ENCODE data around the gene UTF1.
"Not testable (repeated sequence)": the region's sequence is repeated elsewhere in the genome, so short reads cannot be mapped to it uniquely, and the experiment has no call there.

UTF1 gene

GRCh38 chr10:133229265-133230043 lies 563 bp upstream of the UTF1 start:
- Histone ChIP-seq H3K9me3 (ENCODE audit: control insufficient read depth in 1 of 2, low read length in 2 of 2) (no peaks in the 10 kb centered on the region), H3K27me3 (ENCODE audit: control insufficient read depth in 1 of 2, insufficient read depth in 2 of 2, low read length in 2 of 2) (peaks cover 24 to 30% of the 10 kb centered on the region in 2 donors), H3K27ac (ENCODE audit: low read depth, low read length) (no peak overlapping the region), H3K36me3 (ENCODE audit: control insufficient read depth in 1 of 2, insufficient read depth in 2 of 2, low read length in 2 of 2) (no peaks in the 10 kb centered on the region), H3K4me1 (ENCODE audit: control insufficient read depth in 1 of 2, insufficient read depth in 2 of 2, low read length in 2 of 2) (no peaks in the 10 kb centered on the region), H3K4me3 (ENCODE audit: low read depth in 1 of 2, low read length in 2 of 2) (no peak overlapping the region), H3K9ac (ENCODE audit: low read depth in 1 of 2, low read length in 2 of 2) (no peak overlapping the region)

GRCh38 chr10:133230387-133231195 lies 574 bp downstream of the UTF1 start:
- Histone ChIP-seq H3K9me3 (ENCODE audit: control insufficient read depth in 1 of 2, low read length in 2 of 2) (no peaks in the 10 kb centered on the region), H3K9ac (ENCODE audit: low read depth in 1 of 2, low read length in 2 of 2) (no peak overlapping the region), H3K4me3 (ENCODE audit: low read depth in 1 of 2, low read length in 2 of 2) (no peak overlapping the region), H3K36me3 (ENCODE audit: control insufficient read depth in 1 of 2, insufficient read depth in 2 of 2, low read length in 2 of 2) (no peaks in the 10 kb centered on the region), H3K27ac (ENCODE audit: low read depth, low read length) (no peak overlapping the region), H3K27me3 (ENCODE audit: control insufficient read depth in 1 of 2, insufficient read depth in 2 of 2, low read length in 2 of 2) (peaks cover 24 to 30% of the 10 kb centered on the region in 2 donors), H3K4me1 (ENCODE audit: control insufficient read depth in 1 of 2, insufficient read depth in 2 of 2, low read length in 2 of 2) (no peaks in the 10 kb centered on the region)

GRCh38 chr10:133231244-133231945 lies 1.4 kb downstream of the UTF1 start:
- H3K9me3 ChIP-seq (ENCODE audit: control insufficient read depth in 1 of 2, low read length in 2 of 2): no peaks in the 10 kb centered on the region
- peaks cover 24 to 33% of the 10 kb centered on the region in 2 donors for H3K27me3 ChIP-seq (ENCODE audit: control insufficient read depth in 1 of 2, insufficient read depth in 2 of 2, low read length in 2 of 2)
- no peaks in the 10 kb centered on the region for H3K36me3 ChIP-seq (ENCODE audit: control insufficient read depth in 1 of 2, insufficient read depth in 2 of 2, low read length in 2 of 2)
- H3K9ac ChIP-seq (ENCODE audit: low read depth in 1 of 2, low read length in 2 of 2): no peak overlapping the region
- no peak overlapping the region for H3K4me3 ChIP-seq (ENCODE audit: low read depth in 1 of 2, low read length in 2 of 2)
- H3K4me1 ChIP-seq (ENCODE audit: control insufficient read depth in 1 of 2, insufficient read depth in 2 of 2, low read length in 2 of 2): no peaks in the 10 kb centered on the region
- H3K27ac ChIP-seq (ENCODE audit: low read depth, low read length): no peak overlapping the region

- H3K36me3 ChIP-seq (ENCODE audit: control insufficient read depth in 1 of 2, insufficient read depth in 2 of 2, low read length in 2 of 2): no peaks in the 10 kb centered on the region
- H3K4me3 ChIP-seq (ENCODE audit: low read depth in 1 of 2, low read length in 2 of 2): no peak overlapping the region
- no peaks in the 10 kb centered on the region for H3K4me1 ChIP-seq (ENCODE audit: control insufficient read depth in 1 of 2, insufficient read depth in 2 of 2, low read length in 2 of 2)
- H3K9ac ChIP-seq (ENCODE audit: low read depth in 1 of 2, low read length in 2 of 2): no peak overlapping the region
- no peak overlapping the region for H3K27ac ChIP-seq (ENCODE audit: low read depth, low read length)
- H3K27me3 ChIP-seq (ENCODE audit: control insufficient read depth in 1 of 2, insufficient read depth in 2 of 2, low read length in 2 of 2): peaks cover 24 to 32% of the 10 kb centered on the region in 2 donors
- no peaks in the 10 kb centered on the region for H3K9me3 ChIP-seq (ENCODE audit: control insufficient read depth in 1 of 2, low read length in 2 of 2)
Measured at GRCh38 chr10:133231946-133232574, 2.0 kb downstream of the UTF1 start.

GRCh38 chr10:133234796-133235195 lies 4.8 kb downstream of the UTF1 start:
- not testable (repeated sequence) for H3K36me3 ChIP-seq (ENCODE audit: control insufficient read depth in 1 of 2, insufficient read depth in 2 of 2, low read length in 2 of 2); H3K27ac ChIP-seq (ENCODE audit: low read depth, low read length); H3K9me3 ChIP-seq (ENCODE audit: control insufficient read depth in 1 of 2, low read length in 2 of 2); H3K9ac ChIP-seq (ENCODE audit: low read depth in 1 of 2, low read length in 2 of 2); H3K4me1 ChIP-seq (ENCODE audit: control insufficient read depth in 1 of 2, insufficient read depth in 2 of 2, low read length in 2 of 2); H3K4me3 ChIP-seq (ENCODE audit: low read depth in 1 of 2, low read length in 2 of 2)
- peaks cover 26 to 31% of the 10 kb centered on the region in 2 donors for H3K27me3 ChIP-seq (ENCODE audit: control insufficient read depth in 1 of 2, insufficient read depth in 2 of 2, low read length in 2 of 2)

- H3K36me3 ChIP-seq (ENCODE audit: control insufficient read depth in 1 of 2, insufficient read depth in 2 of 2, low read length in 2 of 2): no peaks in the 10 kb centered on the region
- no peak overlapping the region for H3K27ac ChIP-seq (ENCODE audit: low read depth, low read length)
- no peak overlapping the region for H3K9ac ChIP-seq (ENCODE audit: low read depth in 1 of 2, low read length in 2 of 2)
- no peaks in the 10 kb centered on the region for H3K9me3 ChIP-seq (ENCODE audit: control insufficient read depth in 1 of 2, low read length in 2 of 2)
- no peaks in the 10 kb centered on the region for H3K4me1 ChIP-seq (ENCODE audit: control insufficient read depth in 1 of 2, insufficient read depth in 2 of 2, low read length in 2 of 2)
- H3K4me3 ChIP-seq (ENCODE audit: low read depth in 1 of 2, low read length in 2 of 2): no peak overlapping the region
- peaks cover 26 to 35% of the 10 kb centered on the region in 2 donors for H3K27me3 ChIP-seq (ENCODE audit: control insufficient read depth in 1 of 2, insufficient read depth in 2 of 2, low read length in 2 of 2)
Measured at GRCh38 chr10:133235265-133235855, 5.3 kb downstream of the UTF1 start.

- Histone ChIP-seq H3K4me3 (ENCODE audit: low read depth in 1 of 2, low read length in 2 of 2) (no peak overlapping the region), H3K9me3 (ENCODE audit: control insufficient read depth in 1 of 2, low read length in 2 of 2) (no peaks in the 10 kb centered on the region), H3K27ac (ENCODE audit: low read depth, low read length) (no peak overlapping the region), H3K36me3 (ENCODE audit: control insufficient read depth in 1 of 2, insufficient read depth in 2 of 2, low read length in 2 of 2) (no peaks in the 10 kb centered on the region), H3K9ac (ENCODE audit: low read depth in 1 of 2, low read length in 2 of 2) (no peak overlapping the region), H3K4me1 (ENCODE audit: control insufficient read depth in 1 of 2, insufficient read depth in 2 of 2, low read length in 2 of 2) (peaks cover 2% of the 10 kb centered on the region in 2 donors), H3K27me3 (ENCODE audit: control insufficient read depth in 1 of 2, insufficient read depth in 2 of 2, low read length in 2 of 2) (peaks cover 28 to 35% of the 10 kb centered on the region in 2 donors)
Measured at GRCh38 chr10:133235932-133236331, 5.9 kb downstream of the UTF1 start.

- H3K4me1 ChIP-seq (ENCODE audit: control insufficient read depth in 1 of 2, insufficient read depth in 2 of 2, low read length in 2 of 2): peaks cover 8 to 9% of the 10 kb centered on the region in 2 donors
- no peak overlapping the region for H3K4me3 ChIP-seq (ENCODE audit: low read depth in 1 of 2, low read length in 2 of 2)
Measured at GRCh38 chr10:133236401-133237240, 6.6 kb downstream of the UTF1 start.

GRCh38 chr10:133237241-133237587 lies 7.2 kb downstream of the UTF1 start:
- Histone ChIP-seq H3K27me3 (ENCODE audit: control insufficient read depth in 1 of 2, insufficient read depth in 2 of 2, low read length in 2 of 2) (peaks cover 29 to 32% of the 10 kb centered on the region in 2 donors), H3K9me3 (ENCODE audit: control insufficient read depth in 1 of 2, low read length in 2 of 2) (no peaks in the 10 kb centered on the region), H3K4me1 (ENCODE audit: control insufficient read depth in 1 of 2, insufficient read depth in 2 of 2, low read length in 2 of 2) (peaks cover 12 to 13% of the 10 kb centered on the region in 2 donors), H3K36me3 (ENCODE audit: control insufficient read depth in 1 of 2, insufficient read depth in 2 of 2, low read length in 2 of 2) (no peaks in the 10 kb centered on the region), H3K27ac (ENCODE audit: low read depth, low read length) (no peak overlapping the region), H3K9ac (ENCODE audit: low read depth in 1 of 2, low read length in 2 of 2) (no peak overlapping the region), H3K4me3 (ENCODE audit: low read depth in 1 of 2, low read length in 2 of 2) (no peak overlapping the region)

More at GRCh38 chr10:133236401-133237240, 6.6 kb downstream of the UTF1 start:
- no peak overlapping the region for H3K9ac ChIP-seq (ENCODE audit: low read depth in 1 of 2, low read length in 2 of 2)
- H3K9me3 ChIP-seq (ENCODE audit: control insufficient read depth in 1 of 2, low read length in 2 of 2): no peaks in the 10 kb centered on the region
- H3K36me3 ChIP-seq (ENCODE audit: control insufficient read depth in 1 of 2, insufficient read depth in 2 of 2, low read length in 2 of 2): no peaks in the 10 kb centered on the region
- peaks cover 29 to 35% of the 10 kb centered on the region in 2 donors for H3K27me3 ChIP-seq (ENCODE audit: control insufficient read depth in 1 of 2, insufficient read depth in 2 of 2, low read length in 2 of 2)
- no peak overlapping the region for H3K27ac ChIP-seq (ENCODE audit: low read depth, low read length)
